Keratinocyte (primary cell): ENCODE data around the gene TKFC.

Experiments
- EZH2 ChIP-seq: IDR thresholded peaks from one replicate; pipeline ENCODE4 v1.6.1; 2012; ENCODE audit warnings: inconsistent platforms, mild to moderate bottlenecking, low read length, moderate library complexity
- TF ChIP-seq, protein P1 (sequence below), 3 experiments: IDR thresholded peaks in 1 of 3; conservative IDR thresholded peaks in 1 of 3; optimal IDR thresholded peaks in 1 of 3; 2 replicates in 2 of 3; 3 replicates in 1 of 3; pipeline versions ENCODE3 to v1.5.1; 2011; ENCODE audit warnings: low read length in 3 of 3, mild to moderate bottlenecking in 3 of 3, moderate library complexity in 2 of 3, control low read depth in 1 of 3, inconsistent platforms in 1 of 3; ENCODE audit not compliant: insufficient read depth in 2 of 3; ENCODE audit errors: extremely low read depth in 1 of 3

GRCh38 chr11:61302550-61302949 lies 30.5 kb upstream of the TKFC start:
- TF ChIP-seq, protein P1, sequence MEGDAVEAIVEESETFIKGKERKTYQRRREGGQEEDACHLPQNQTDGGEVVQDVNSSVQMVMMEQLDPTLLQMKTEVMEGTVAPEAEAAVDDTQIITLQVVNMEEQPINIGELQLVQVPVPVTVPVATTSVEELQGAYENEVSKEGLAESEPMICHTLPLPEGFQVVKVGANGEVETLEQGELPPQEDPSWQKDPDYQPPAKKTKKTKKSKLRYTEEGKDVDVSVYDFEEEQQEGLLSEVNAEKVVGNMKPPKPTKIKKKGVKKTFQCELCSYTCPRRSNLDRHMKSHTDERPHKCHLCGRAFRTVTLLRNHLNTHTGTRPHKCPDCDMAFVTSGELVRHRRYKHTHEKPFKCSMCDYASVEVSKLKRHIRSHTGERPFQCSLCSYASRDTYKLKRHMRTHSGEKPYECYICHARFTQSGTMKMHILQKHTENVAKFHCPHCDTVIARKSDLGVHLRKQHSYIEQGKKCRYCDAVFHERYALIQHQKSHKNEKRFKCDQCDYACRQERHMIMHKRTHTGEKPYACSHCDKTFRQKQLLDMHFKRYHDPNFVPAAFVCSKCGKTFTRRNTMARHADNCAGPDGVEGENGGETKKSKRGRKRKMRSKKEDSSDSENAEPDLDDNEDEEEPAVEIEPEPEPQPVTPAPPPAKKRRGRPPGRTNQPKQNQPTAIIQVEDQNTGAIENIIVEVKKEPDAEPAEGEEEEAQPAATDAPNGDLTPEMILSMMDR (optimal IDR thresholded peaks at IDR 0.05 in 1 of 3, IDR thresholded peaks at IDR 0.05 in 1 of 3, conservative IDR thresholded peaks at IDR 0.05 in 1 of 3; ENCODE audit: extremely low read depth in 1 of 3, insufficient read depth in 2 of 3, low read length in 3 of 3): no peak
- no peak for TF ChIP-seq EZH2
